GM12891 (cell line): ENCODE data around the gene ZNF487. TPM values are rescaled to one million over a fixed set of nuclear protein-coding genes. Genes with fewer than 3 reads are reported as not detected.
A peak's percentile ranks its signal among the peaks of the same experiment; 100 is the strongest.
"Not testable (repeated sequence)": the region's sequence is repeated elsewhere in the genome, so short reads cannot be mapped to it uniquely, and the experiment has no call there.

Source experiments
- DNase-seq: peaks from one replicate; pipeline ENCODE4 v3.0.0; 2011; ENCODE audit warnings: low spot score; ENCODE audit not compliant: insufficient read length
- FAIRE-seq: peaks from 2 replicates; lab custom pipeline; 2011; peaks lifted over from hg19 to GRCh38; lab: Jason Lieb, UNC
- PAX5 ChIP-seq: IDR thresholded peaks from 2 replicates; pipeline ENCODE4 v1.6.1; 2011; ENCODE audit warnings: low read length, moderate library complexity, mild to moderate bottlenecking; ENCODE audit not compliant: insufficient read depth, severe bottlenecking
- POLR2A ChIP-seq: IDR thresholded peaks from 2 replicates; pipeline ENCODE4 v1.6.1; 2011; ENCODE audit warnings: low read depth, low read length, control low read depth
- POLR2AphosphoS5 ChIP-seq: IDR thresholded peaks from 2 replicates; pipeline ENCODE4 v1.6.1; 2011; ENCODE audit warnings: low read depth, low read length, control low read depth
- POU2F2 ChIP-seq: IDR thresholded peaks from 2 replicates; pipeline ENCODE4 v1.6.1; 2011; ENCODE audit warnings: low read depth, mild to moderate bottlenecking, control low read depth, low read length, moderate library complexity
- SPI1 ChIP-seq: IDR thresholded peaks from 2 replicates; pipeline ENCODE4 v1.6.1; 2011; ENCODE audit warnings: low read depth, low read length, control low read depth
- TAF1 ChIP-seq: IDR thresholded peaks from 2 replicates; pipeline ENCODE4 v1.6.1; 2011; ENCODE audit warnings: low read depth, low read length, control low read depth
- polyA plus RNA-seq: library from polyadenylated mRNA; unstranded; fragments of >200 nt; gene quantifications from one replicate; pipeline ENCODE4 v1.2.1, GENCODE V29; 2012; ENCODE audit warnings: low read depth, missing spikeins, inconsistent platforms; ENCODE audit not compliant: missing spikeins

ZNF487 gene
- 0.83 TPM for polyA plus RNA-seq

- TF ChIP-seq POU2F2 (no peak), SPI1 (no peak), TAF1 (peak; percentile 35), PAX5 (no peak), POLR2AphosphoS5 (peak; percentile 78), POLR2A (peak; percentile 68; the same call in 1 of the 2 replicates)
- DNase-seq (peak; percentile 92), FAIRE-seq (no peak)
These were observed at the start of gene ZNF487 for GRCh38 chr10:43436291-43437140. Gene ZNF487, plus strand, starts transcription at chr10:43437111. Its CDS starts 38,703 bp downstream, at chr10:43475814.

GRCh38 chr10:43387678-43388032 is 49.3 kb upstream of the ZNF487 start:
- DNase-seq, result no peak
- TF ChIP-seq SPI1 (no peak), POLR2A (no peak), PAX5 (no peak), POLR2AphosphoS5 (no peak), POU2F2 (no peak), TAF1 (no peak)
- FAIRE-seq, result no peak

GRCh38 chr10:43389867-43390266 is 47.0 kb upstream of the ZNF487 start:
- 0 out of 2 replicates have a peak, but pooled peaks have one; percentile 18 for TF ChIP-seq POLR2A
- TF ChIP-seq TAF1, result no peak
- no peak; the same call in 1 of the 2 replicates for TF ChIP-seq POLR2AphosphoS5
- no peak for TF ChIP-seq SPI1
- TF ChIP-seq PAX5, result no peak
- no peak for TF ChIP-seq POU2F2
- FAIRE-seq (no peak), DNase-seq (no peak)

GRCh38 chr10:43390333-43390732 is 46.6 kb upstream of the ZNF487 start:
- TF ChIP-seq POU2F2 (0 out of 2 replicates have a peak, but pooled peaks have one; percentile 17), SPI1 (no peak), TAF1 (no peak), POLR2A (no peak), POLR2AphosphoS5 (peak; percentile 17; the same call in 1 of the 2 replicates)
- DNase-seq, result no peak
- no peak for FAIRE-seq

- no peak for DNase-seq
- no peak for FAIRE-seq
- TF ChIP-seq POLR2A (no peak), POLR2AphosphoS5 (no peak), TAF1 (no peak), POU2F2 (no peak), SPI1 (no peak), PAX5 (no peak)
These were observed 46.2 kb upstream of the ZNF487 start for GRCh38 chr10:43390759-43391158.

GRCh38 chr10:43391496-43391895 is 45.4 kb upstream of the ZNF487 start:
- DNase-seq, result no peak
- TF ChIP-seq TAF1 (no peak), SPI1 (no peak), PAX5 (no peak), POLR2A (no peak), POLR2AphosphoS5 (no peak), POU2F2 (no peak)
- no peak for FAIRE-seq

- no peak for TF ChIP-seq POLR2A
- no peak for TF ChIP-seq POLR2AphosphoS5
- no peak for TF ChIP-seq POU2F2
- no peak for TF ChIP-seq PAX5
- no peak for TF ChIP-seq SPI1
- TF ChIP-seq TAF1, result no peak
These were observed 44.2 kb upstream of the ZNF487 start for GRCh38 chr10:43392748-43393147.

GRCh38 chr10:43393186-43393585 is 43.7 kb upstream of the ZNF487 start:
- FAIRE-seq, DNase-seq: not testable (repeated sequence)

More at GRCh38 chr10:43392748-43393147, 44.2 kb upstream of the ZNF487 start:
- no peak for FAIRE-seq
- DNase-seq, result no peak

- TF ChIP-seq SPI1 (0 out of 2 replicates have a peak, but pooled peaks have one; percentile 14), POLR2A (no peak; the same call in 1 of the 2 replicates)
- FAIRE-seq (no peak), DNase-seq (no peak)
These were observed 43.1 kb upstream of the ZNF487 start for GRCh38 chr10:43393606-43394360.
